GM21367 (cell line): ENCODE results near the gene EVA1A.

Experiments used
- ATAC-seq: cut with Tn5 transposase; IDR thresholded peaks from one replicate; pipeline ENCODE4 v1.9.1; 2021; ENCODE audit not compliant: unreplicated experiment

Gene EVA1A

DNA sequence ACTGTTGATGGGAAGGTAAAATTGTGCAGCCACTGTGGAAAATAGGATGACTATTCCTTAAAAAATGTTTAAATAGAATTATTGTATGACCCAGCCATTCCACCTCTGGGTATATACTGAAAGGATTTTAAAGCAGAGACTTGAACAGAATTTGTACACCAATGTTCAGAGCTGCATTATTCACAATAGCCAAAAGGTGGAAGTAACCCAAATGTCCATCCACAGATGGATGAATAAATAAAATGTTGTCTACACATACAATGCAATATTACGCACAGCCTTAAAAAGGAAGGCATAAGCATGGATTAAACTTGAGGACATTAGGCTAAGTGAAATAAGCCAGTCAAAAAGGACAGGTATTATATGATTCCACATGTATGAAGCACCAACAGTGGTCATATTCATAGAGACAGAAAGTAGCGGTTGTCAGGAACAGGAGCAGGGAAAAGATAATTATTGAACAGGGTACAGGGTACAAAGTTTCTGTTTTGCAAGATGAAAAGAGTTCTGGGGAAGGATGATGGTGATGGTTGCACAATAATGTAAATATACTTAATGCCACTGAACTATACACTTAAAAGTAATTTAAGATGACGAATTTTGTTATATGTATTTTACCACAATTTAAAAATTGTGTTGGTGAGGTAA, 39.4 kb downstream of the EVA1A start:
- ATAC-seq, result no peak

DNA sequence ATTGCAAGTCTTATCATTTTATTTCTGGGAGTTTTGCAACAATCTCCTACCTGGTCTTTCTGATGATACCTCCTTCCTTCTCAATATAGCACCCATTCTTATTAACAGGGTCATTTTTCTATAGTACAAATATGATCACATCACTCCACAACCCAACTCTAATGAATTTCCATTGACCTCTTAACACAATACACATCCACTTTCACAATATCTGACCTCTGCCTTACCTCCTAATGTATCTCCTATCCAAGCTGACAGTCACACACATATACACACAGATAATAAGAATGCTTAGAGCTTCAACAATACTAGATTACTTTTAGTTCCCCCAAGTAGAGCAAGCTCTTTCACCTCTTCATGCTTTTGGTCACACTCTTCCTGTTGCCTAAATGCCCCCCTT, 40.9 kb downstream of the EVA1A start:
- ATAC-seq, result no peak

DNA sequence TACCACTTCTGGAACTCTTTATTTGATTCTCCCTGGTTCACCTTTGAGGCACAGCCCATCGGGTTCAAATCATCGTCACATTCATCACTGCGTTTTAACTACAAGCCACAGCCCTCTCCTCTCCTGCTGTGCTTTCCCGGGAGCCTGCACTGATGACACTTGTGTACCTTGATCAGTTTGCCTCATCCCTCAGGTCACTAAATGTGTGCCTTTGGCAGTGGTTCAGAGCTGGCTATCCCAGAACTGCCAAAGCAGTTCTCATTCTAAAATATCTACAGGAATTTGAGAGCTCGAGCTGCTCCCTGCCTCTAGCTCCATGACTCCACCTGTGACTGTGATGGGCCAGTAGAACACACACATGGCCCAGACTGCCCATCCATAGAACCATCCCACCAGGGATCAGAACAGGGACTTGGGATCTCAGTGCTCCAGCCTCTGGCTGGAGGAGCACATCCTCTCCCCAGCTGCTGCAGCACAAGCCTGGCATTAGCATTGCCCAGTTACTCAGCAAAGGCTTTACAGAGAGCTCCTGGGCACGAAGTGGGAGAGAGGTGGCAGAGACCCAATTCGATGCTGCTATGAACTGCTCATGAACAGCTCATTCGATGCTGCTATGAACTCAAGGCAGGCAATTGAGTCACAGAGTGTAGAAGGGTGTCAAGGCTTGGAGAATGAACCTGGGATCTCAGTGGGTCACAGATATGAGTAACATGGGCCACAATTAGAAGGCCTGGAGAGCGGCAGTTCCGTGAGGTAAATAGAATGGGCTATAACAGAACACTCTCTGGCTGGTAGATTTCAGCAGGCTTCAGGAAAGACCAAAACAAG, 41.9 kb downstream of the EVA1A start:
- no peak for ATAC-seq

DNA sequence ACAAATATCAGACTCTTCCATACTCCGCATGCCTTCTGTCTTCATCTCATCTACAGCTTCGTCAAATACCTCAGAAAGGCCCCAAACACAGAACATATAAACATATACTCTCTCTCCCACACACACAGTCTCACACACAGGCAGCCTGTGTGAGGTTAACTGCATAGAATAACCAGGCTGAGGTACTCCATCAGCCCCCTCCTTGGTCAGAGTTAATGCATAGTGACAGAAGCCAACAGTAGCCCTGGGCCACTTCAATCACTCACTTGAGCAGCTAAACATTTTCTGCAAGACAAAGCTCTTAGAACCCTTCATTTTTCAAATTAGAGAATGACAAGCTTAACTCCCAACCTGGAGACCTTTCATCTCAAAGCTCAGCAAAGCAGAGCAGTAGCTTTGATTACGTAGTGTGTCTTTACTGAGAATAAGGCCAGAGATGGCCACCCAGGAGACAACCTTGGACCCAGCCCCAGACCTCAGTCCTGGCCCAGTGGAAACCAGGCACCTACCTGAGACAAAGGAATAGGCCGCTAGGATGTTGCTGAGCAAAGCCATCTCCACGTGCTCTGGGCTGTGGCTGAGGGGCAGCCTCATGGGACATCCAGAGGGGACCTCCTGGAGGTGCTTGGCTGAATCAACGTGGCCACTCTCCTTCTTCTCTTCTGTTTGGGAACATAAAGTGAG, 43.0 kb downstream of the EVA1A start:
- no peak for ATAC-seq

DNA sequence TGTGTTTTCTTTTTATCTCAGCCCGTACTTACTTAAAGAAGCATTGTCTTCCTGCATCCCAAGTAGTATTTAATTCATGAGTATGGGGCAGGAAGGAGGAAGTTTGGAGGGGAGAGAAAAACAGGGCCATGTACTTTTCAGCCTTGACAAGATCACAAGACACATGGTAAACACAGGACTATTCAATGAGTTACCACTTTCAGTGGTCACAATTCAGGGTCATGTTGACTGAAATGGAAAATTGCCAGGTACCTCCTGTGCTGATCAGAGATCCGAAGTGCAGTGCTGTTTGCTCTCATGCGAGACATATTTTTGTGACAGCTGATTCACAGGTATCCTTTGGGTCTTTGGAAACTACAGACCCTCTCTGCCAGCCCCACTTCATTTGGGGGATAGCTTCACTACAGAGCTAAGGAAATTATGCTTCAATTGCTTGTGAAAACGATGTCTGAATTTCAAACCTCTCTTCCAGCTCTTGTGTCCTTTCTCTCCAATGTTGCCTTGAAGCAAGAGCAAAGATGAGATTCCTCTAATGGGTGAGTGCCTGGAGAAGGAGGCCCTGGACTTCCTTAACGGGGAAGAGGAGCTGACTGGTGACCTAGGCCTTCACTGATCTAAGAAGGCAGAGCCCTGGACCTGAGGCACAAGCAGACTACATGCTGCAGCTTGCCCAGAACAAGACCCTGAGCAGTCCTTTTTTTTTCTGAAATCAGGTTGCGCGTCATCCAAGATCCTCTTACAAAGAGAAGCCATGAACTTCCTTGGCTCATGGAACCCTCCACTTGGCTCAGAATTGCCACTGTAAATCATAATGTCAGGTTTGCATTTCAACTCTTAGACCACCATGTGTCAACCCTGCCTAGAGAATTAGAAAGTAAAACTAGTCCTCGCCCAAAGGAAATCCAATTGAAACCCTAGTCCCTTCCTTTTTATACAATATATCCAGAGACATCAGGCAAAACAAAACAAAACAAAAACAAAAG, 44.1 kb downstream of the EVA1A start:
- no peak for ATAC-seq

DNA sequence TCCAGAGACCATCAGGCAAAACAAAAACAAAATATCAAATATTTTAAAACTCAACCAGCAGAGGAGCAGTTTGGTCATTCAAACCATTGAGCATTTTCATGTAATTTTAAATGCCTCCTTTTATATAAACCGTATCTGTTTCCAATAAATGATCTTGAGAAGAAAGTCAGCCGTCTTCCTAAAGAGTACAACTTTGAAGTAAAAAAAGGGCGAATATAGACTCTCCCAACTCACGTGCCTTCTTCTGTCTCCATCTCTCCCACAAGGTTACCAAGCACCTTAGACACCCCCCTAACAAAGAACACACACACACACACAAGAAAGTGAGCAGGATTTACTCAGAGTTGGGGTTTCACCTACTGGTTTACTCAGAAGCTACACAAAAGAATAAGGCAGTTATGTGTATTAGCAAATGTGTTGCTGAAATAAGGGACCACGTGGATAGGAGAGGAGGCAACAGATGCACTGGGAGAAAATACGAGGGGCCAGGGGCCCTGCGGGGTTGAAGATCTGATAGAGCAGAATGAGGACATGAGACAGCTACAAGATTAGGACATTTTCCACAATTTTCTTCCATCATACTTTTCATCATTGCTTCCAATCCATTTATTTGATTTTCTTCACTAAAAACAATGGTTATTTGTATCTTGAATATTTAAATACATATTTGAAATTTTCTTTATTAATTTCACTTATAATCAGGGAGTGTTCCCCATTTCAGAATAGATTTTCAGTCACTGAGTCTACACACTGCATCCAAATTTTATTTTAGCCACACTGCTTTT, 45.0 kb downstream of the EVA1A start:
- ATAC-seq, result no peak

DNA sequence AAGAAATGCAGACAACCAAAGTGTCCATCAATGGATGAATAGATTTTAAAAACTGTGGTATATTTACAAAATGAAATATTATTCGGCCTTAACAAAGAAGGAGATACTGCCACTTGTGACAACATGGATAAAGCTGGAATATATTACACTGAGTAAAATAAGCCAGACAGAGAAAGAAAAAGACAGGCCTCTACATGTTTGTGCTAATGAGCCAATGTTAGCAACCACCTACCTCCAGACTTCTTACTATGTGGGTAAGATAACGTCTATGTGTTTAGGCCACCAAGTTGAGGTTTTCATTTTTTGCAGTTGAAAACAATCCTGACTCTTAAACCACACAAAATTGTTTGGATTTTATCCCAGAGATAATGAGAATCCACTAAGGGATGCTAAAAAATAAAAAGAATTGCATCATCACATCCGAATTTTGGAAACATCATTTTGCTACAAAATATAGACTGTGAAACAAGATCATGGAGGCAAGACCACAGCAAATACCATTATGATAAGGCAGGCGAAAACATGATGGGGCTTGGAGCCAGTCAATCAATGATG, 47.0 kb downstream of the EVA1A start:
- no peak for ATAC-seq

DNA sequence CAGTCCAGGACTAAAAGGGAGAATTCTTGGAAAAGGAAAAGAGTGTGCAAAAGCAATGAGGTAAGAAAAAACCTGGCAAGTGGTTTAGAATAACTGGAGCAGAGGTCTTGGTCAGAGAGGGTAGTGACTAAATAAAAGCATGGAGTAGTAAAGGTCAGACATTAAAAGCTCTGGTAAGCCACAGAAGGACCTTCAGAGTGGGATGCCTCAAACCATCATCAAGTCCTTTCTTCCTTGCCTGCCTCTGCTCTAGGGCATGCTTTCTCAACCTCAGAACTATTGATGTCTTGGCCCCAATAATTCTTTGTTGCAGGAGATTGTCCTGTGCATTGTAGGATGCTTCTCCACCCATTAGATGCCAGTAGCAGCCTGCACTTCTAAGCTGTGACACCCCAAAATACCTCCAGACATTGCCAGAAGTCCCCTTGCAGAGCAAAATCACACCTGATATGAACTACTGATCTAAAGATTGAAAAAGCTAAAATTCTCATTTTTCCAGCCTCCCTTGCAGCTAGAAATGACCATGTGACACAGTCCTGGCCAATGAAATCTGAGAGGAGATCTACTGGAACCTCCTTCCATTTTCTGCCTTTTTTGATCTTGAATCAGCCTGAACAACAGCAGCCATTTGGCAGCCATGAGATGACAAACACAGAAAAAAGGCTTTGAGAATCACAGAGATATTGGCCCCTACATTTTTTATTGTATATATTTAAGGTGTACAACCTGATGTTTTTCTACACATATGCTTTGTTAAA, 48.1 kb downstream of the EVA1A start:
- no peak for ATAC-seq

DNA sequence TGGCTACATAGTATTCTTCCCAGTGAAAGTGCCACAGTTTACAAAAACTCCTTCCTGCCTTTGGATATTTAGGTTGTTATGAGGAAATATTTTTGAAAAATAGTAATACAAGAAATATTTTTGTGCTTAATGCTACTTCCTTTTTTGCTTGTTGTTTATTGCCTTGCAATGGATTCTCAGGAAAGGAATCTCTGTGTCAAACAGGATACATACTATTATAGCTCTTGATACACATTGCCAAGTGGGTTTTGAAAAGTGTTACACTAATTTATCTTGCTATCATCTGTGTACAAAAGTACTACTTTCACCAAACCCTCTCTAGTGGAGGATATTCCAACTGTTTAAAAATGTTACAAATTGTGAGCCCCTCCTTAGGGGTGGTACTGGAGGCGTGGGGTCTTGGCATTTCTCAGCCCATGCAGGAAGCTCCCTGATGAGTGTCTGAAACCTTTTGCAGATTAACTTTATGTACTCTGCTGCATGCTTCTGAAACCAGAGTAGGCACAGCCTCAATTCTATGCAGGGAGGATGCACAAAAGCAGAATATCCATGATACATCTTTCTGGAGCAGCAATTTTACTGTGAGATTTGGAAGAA, 54.5 kb downstream of the EVA1A start:
- ATAC-seq, result no peak

DNA sequence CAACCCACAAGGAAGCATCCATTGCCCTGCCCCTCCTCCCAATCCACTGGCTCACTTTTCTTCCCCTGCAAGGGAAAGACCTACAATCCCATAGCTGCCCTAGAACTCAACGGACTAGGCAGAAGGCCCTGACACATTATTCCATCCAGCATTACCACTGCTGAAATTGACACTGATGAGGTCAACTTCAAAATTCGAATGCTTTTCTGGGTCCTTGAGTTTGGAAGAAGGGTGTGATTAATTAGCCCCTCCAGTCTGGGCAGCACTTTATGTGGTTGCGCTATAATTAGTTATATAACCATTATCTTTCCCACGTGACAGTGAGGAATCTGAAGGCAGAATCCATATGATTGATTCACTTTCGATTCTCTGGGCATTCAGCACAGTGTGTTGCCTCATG, 55.7 kb downstream of the EVA1A start:
- no peak for ATAC-seq

DNA sequence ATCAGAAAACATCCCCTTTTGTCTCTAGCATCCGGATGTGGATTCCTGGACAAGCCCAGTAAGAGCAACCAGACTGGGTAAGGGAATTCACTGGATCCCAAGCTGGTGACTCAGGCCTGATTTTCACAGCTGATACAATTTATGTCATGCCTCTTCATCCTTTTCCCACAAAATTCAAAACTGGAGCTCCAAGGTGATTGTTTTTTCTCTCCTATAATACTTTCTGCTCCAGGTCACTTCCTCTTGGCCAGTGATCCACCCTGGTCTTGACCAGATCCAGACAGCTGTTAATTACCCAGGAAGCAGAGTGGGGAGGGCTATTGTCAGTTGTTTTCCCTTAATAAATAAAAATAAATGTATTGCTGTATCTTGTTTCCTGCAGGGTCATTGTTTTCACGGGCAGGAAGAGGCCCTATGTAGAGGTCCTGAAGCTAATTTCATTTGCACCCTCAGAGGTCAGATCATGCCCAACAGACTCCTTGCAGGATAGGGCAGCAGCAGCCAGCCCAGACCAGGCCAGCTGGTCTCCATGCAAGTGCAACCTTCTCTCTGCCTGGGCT, 57.6 kb downstream of the EVA1A start:
- ATAC-seq, result no peak

DNA sequence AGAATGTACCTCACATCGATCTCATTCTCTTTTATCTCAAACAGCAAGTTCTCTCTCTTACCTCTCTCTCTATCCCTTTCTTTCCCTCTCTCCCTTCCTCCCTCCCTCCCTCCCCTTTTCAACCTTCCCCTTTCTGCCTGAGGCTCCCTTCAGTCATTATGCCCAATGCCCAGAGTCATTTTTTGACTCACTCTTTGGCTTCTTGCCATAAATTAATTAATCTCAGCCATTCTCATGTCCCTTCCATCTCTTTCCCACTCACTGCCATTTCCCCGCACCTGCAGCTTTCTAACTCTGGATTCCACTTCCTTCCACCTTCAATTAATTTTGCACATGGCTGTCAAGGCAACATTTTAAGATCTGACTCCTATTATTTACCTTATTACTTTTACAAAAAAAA, 60.1 kb downstream of the EVA1A start:
- ATAC-seq, result no peak

DNA sequence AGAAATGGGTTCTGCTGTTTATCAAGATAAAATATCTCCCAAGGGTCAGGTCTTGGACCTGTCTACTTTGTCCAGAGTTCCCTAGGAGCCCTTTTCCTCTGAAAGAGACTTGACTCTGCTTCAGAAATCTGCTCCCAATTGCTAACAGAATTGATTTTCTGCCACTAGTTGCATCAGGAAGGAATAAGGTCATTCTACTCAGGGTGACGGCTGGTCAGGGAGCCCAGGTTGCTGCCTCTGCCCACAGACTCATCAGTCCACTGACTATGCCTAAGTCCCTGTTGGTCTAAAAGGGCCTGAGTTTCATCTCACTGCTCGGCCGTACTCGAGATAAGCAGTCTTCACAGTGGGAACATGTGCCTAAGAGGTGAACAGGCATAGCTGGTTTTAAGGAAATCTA, 61.2 kb downstream of the EVA1A start:
- ATAC-seq, result no peak

DNA sequence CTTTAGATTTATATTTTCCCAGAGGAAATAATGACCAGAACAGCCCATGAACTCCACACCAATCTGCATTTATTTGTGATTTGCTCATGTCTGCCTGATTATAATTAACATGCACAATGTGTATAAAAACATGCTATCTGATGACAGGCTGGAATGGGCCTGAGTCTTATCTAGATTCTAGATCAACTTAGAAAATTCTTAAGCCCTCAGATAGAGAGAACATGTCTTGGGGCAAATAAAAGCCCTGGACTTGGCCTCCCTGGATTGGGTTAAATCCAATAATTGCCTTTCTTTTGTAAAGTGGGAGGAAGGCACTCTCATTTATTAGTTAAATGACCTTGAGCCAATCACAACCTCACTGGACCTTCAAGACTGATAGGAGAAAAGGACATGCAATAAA, 61.8 kb downstream of the EVA1A start:
- no peak for ATAC-seq

DNA sequence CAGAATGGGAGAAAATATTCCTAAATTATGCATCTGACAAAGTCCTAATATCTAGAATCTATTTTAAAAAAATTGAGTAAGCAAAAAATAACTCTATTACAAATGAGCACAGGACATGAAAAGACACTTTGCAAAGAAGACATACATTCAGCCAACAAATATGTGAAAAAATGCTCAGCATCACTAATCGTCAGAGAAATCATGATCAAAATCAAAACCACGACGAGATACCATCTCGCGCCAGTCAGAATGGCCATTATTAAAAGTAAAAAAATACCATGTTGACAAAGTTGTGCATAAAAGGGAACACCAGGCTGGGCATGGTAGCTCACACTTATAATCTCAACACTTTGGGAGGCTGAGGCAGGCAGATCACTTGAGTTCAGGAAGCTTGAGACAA, 63.5 kb downstream of the EVA1A start:
- ATAC-seq, result no peak

DNA sequence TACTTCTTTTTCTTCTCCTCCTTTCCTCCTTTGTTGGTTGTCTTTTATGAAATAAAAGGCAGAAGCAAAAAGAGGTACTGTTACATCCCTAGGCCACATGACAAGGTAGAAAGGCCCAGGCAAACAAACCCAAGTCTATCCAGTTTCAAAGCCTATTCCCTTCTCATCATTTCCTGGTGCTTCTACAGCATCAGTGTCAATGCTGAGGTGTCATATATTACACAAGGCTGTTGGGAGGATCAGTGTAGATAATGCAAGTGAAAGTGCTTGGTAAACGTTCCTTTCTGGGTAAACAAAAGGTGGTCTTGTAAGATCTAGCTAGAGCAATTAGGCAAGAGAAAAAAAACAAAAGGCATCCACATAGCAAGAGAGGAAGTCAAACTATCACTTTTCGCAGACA, 64.9 kb downstream of the EVA1A start:
- ATAC-seq, result no peak

DNA sequence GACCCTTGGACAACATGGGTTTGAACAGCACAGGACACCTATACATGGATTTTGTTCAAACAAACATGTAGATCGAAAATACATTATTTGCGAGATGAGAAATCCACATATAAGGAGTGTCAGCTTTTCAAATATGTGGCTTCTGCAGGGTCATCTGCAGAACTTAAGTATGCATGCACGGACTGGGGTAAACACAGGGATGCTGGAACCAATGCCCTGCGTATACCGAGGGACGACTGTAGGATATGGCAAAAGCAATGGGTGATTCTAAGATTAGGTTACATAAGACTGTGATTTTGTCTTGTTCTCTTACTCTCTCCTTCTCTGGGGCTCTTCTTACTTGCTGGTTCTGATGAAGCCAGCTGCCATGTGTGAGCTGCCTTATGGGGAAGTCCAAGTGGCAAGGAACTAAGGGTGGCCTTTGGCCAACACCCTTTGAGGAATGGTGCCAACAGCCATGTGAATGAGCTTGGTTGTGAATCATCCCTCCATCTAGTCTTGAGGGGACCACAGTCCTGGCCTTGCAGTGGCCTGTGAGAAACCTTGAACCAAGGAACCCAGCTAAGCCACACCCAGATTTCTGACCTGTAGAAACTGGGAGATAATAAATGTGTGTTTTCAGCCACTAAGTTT, 66.5 kb downstream of the EVA1A start:
- ATAC-seq, result no peak

DNA sequence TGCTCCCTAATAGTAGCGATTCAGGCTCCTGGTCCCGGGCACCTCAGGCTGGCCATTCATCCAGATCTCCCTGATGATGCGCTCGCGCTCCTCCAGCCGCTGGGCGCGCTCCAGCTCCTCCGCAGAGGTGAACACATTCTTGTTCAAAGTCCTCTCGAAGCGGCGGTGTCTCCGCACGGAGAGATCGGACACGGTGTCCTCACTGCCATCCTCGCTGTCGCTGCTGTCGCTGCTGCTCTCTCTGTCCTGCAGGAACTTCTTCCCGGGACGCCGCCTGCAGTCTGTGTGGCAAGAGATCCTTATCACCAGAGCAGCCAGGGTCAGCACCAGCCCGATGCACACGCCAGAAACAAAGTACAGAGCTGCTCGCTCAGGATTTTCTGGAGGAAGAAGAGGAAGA, 67.5 kb downstream of the EVA1A start:
- no peak for ATAC-seq
